Measurements from ENCODE around the gene SMIM1.
"Not testable (repeated sequence)": the region's sequence is repeated elsewhere in the genome, so short reads cannot be mapped to it uniquely, and the experiment has no call there.

The SMIM1 gene

DNA sequence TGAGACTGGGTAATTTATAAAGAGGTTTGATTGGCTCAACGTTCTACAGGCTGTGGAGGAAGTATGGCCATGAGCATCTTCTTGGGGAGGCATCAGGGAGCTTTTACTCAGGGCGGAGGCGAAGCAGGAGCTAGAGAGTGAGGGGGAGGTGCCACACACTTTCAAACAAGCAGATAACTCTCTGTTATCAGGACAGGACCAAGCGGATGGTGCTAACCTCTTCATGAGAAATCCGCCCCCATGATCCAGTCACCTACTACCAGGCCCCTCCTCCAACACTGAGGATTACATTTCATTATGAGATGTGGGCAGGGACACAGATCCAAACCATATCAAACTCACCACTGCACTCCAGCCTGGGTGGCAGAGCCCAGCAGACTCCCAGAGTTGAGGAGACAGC, 35.2 kb downstream of the SMIM1 start:
- no peak overlapping the region for H3K27ac Mint-ChIP-seq
- no peaks in the 10 kb centered on the region for H3K4me1 Mint-ChIP-seq (ENCODE audit: low read depth)
- peaks cover 6% of the 10 kb centered on the region for H3K27me3 Mint-ChIP-seq
- no peaks in the 10 kb centered on the region for H3K36me3 Mint-ChIP-seq
- H3K9me3 Mint-ChIP-seq (ENCODE audit: low read depth), result no peaks in the 10 kb centered on the region
- H3K4me3 Mint-ChIP-seq, result no peak overlapping the region

DNA sequence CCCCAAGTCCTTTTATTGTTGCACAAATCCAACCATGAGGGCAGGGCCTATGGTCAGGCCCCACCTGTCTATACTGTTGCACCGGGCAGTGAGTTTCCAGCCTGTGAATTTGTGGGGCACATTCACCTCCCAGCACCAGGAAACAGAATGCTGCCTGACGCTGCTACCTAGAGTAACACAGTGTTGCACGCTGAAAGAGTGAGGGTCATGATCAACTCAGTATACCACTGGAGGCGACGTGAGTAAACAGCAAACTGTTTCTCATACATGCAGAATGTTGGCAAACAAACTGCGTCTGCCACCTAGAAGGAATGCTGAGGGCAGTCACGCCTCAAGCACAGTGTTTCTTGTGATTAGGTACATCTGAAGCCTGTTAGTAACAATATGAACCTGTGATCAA, 37.1 kb downstream of the SMIM1 start:
- H3K4me1 Mint-ChIP-seq (ENCODE audit: low read depth), result no peaks in the 10 kb centered on the region
- no peak overlapping the region for H3K27ac Mint-ChIP-seq
- H3K9me3 Mint-ChIP-seq (ENCODE audit: low read depth), result no peaks in the 10 kb centered on the region
- peaks cover under 1% of the 10 kb centered on the region for H3K36me3 Mint-ChIP-seq
- no peak overlapping the region for H3K4me3 Mint-ChIP-seq
- peaks cover 3% of the 10 kb centered on the region for H3K27me3 Mint-ChIP-seq

DNA sequence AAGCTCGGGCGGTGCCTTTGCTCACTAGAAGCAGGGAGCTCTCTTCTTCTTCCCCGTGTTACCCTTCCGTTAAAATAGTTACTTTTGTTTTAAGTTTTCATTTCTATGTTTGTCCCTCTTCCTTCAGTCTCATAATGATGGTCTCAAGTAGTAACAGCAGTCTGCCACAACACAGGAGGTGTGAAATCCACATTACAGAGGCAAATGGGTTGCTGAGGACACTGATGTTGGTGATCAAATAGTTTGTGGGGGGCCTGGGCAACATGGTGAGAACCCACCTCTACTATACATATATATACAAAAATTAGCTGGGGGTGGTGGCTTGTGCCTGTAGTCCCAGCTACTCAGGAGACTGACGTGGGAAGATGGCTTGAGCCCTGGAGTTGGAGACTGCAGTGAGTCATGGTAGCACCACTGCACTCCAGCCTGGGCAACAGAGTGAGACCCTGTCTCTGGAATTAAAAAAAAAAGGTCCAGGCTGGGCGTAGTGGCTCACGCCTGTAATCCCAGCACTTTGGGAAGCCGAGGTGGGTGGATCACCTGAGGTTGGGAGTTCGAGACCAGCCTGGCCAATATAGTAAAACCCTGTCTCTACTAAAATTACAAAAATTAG, 37.7 kb downstream of the SMIM1 start:
- not testable (repeated sequence) for H3K27ac Mint-ChIP-seq

DNA sequence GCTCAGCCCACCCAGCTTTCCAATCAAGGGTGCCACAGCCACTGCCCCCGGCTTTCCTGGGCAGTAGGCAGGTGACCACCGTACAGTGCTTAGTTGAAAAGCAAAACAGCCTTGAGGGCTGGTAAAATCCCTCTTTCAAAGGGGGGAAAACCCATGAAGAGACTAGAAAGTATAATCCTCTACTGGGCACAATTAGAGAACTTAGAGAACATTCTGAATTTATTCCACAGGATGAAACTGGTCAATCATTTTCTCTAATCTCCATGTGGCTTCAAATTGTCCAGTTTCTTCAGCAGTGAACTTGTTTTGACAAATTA, 39.0 kb downstream of the SMIM1 start:
- Mint-ChIP-seq H3K4me1 (ENCODE audit: low read depth) (no peaks in the 10 kb centered on the region), H3K27me3 (peaks cover 2% of the 10 kb centered on the region), H3K4me3 (no peak overlapping the region), H3K36me3 (peaks cover 7% of the 10 kb centered on the region), H3K9me3 (ENCODE audit: low read depth) (no peaks in the 10 kb centered on the region), H3K27ac (no peak overlapping the region)

More for the DNA sequence above, 37.7 kb downstream of the SMIM1 start:
- not testable (repeated sequence) for H3K4me3 Mint-ChIP-seq; H3K36me3 Mint-ChIP-seq; H3K9me3 Mint-ChIP-seq (ENCODE audit: low read depth); H3K27me3 Mint-ChIP-seq; H3K4me1 Mint-ChIP-seq (ENCODE audit: low read depth)

DNA sequence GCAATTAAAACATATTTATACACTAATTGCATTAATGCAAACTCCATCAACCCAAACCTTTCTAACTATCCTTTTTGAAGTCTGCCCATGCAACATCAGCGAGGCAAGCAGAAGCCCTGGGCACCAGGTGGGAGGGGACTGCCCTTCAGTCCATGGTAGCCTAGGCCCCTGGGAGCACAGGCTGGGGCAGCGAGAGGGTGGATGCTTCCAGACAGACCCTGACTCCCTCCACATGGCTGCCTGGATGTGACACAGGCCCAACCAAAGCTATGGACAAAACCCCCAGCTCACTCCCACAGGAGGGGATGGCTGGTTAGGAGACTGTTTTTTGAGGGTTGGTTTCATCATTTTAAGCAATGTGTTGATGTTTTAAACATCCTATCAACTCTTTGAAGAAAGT, 41.5 kb downstream of the SMIM1 start:
- no peaks in the 10 kb centered on the region for H3K4me1 Mint-ChIP-seq (ENCODE audit: low read depth)
- H3K36me3 Mint-ChIP-seq, result peaks cover 7% of the 10 kb centered on the region

DNA sequence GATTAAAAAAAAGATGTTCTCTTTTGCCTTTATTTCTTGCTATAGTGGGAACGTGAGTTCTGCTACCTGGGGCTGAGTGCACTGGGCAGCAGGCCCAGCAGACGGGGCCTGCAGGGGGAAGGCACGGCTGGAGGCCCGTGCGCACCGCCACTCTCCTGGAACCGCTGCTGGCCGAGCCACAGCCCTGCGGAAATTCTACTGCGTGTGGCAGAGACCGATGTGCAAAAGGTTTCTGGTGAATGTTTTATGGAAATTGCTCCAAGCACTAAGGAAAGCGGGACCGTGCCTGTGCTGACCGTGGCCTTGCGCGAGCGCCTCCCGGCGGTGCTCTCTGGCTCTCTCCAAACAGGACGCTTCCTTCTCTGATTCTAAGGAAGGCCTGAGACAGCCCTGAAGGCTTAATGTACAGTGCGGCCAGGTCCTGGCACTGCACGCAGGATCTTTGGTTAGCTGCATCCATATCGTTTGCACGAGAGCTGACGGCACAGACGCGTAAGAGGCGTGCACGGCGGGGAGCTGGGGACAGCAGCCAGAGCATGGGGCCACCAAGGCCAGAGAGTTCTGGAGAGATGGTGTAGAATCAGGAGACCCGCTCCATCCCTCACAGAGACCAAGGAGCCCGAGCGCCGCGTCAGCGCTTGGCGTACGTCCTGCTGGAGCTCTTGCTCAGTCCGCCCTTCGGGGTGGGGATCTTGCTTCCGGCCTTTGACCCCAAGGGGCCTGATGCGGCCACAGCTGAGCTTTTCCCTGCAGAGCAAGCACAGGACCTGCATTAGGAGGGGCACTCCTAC, 42.4 kb downstream of the SMIM1 start:
- Mint-ChIP-seq H3K27me3 (no peaks in the 10 kb centered on the region), H3K4me3 (no peak overlapping the region), H3K4me1 (ENCODE audit: low read depth) (no peaks in the 10 kb centered on the region), H3K27ac (no peak overlapping the region), H3K36me3 (peaks cover 7% of the 10 kb centered on the region), H3K9me3 (ENCODE audit: low read depth) (no peaks in the 10 kb centered on the region)

More for the DNA sequence above, 41.5 kb downstream of the SMIM1 start:
- no peak overlapping the region for H3K4me3 Mint-ChIP-seq
- H3K9me3 Mint-ChIP-seq (ENCODE audit: low read depth), result no peaks in the 10 kb centered on the region
- no peak overlapping the region for H3K27ac Mint-ChIP-seq
- H3K27me3 Mint-ChIP-seq, result no peaks in the 10 kb centered on the region

DNA sequence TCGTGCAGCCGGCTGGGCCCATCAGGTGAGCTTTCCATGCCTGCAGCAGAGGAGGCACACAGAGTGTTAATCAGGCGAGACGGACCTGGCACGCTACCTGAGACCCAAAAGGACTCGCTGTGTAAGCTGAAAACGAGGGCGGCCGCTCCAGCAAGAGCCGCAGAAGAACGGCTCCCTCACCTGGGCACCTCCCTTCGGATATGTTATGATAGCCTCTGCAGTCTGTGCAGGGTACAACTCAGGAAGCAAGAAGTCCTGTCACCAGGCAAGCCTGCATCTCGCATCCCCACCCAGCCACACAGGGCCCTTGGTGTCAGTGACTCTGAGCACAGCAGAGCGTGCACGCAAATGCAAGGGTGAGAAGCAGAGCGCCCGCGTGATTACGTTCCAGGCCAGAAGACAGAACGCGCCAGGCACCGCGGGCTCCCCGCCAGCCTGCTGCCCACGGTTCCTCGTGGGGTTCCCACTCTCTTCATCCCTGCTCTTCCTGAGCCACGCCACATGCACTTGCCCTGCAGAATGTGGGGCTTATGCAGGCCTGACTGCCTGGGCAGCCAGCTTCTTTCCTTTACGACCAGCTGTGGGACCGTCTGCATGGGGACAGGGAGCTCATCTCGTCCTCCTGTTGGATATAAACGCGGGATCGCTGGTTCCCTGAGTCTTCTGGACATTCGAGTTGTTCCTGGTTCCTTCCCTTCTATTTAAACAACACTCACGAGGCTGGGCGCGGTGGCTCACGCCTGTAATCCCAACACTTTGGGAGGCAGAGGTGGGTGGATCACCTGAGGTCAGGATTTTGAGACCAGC, 44.0 kb downstream of the SMIM1 start:
- Mint-ChIP-seq H3K4me3 (no peak overlapping the region), H3K4me1 (ENCODE audit: low read depth) (no peaks in the 10 kb centered on the region), H3K27me3 (no peaks in the 10 kb centered on the region), H3K36me3 (peaks cover 7% of the 10 kb centered on the region), H3K27ac (no peak overlapping the region), H3K9me3 (ENCODE audit: low read depth) (no peaks in the 10 kb centered on the region)

DNA sequence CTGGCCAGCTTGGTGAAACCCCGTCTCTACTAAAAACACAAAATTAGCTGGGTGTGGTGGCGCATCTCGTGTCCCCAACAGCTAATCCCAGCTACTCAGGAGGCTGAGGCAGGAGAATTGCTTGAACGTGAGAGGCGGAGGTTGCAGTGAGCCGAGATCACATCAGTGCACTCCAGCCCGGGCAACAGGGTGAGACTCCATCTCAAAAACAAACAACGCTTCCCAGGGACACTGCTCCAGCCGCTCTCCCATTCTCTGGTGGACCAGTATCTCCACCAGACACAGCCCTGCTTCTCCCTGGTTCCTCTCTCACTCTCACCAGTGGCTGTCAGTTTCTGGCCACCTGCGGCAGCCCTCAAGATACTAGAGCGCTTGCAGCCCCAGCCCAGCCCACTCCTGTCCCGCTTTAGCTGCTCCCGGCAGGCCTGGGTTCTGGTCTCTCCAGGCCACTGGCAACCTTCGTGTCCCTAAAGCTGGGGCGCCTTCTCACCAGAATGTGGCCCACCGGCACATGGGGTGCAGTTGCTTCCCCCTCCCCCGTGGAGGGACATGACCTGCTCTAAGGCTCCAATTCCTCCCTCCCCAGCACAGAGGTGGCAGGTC, 44.7 kb downstream of the SMIM1 start:
- Mint-ChIP-seq H3K36me3 (peaks cover 7% of the 10 kb centered on the region), H3K27ac (no peak overlapping the region), H3K9me3 (ENCODE audit: low read depth) (no peaks in the 10 kb centered on the region), H3K4me3 (no peak overlapping the region), H3K4me1 (ENCODE audit: low read depth) (no peaks in the 10 kb centered on the region), H3K27me3 (no peaks in the 10 kb centered on the region)

DNA sequence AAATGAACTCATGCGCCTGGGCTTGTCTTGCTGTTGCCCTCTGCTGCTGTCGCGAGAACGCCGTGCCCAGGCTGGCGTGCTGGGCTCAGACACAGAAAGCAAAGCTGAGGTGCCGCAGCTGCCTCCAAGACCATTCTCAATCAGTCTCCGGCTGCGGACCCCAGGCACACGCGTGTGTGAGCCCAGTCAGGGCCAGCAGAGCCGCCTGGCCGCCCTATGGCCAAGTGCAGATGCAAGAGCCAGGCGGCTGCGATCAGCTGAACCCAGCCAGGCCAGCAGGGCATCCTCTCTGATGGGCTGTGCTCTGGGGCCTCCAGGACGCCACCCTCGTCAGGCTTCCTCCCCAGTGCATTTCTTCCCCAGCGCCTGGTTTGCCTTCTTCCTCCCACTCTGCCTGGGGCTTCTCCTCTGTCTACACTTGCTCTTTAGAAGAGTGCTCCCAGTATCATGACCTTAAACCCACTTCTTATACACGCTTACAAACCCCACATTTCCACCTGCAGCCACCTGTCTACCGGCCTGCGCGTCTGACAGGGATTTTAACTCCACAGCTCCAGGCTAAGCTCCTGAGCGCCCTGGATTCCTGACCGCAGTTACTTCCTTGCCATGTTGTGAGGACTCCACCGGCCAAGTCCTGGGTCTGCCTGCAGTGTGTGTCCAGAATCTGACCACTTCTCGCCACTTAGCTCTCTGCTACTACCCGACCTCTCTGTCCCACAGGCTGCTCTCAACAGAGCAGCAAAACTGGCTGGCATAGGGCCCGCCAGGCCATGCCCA, 45.5 kb downstream of the SMIM1 start:
- Mint-ChIP-seq H3K27me3 (no peaks in the 10 kb centered on the region), H3K36me3 (peaks cover 7% of the 10 kb centered on the region), H3K4me3 (no peak overlapping the region), H3K4me1 (ENCODE audit: low read depth) (no peaks in the 10 kb centered on the region), H3K27ac (no peak overlapping the region), H3K9me3 (ENCODE audit: low read depth) (no peaks in the 10 kb centered on the region)

DNA sequence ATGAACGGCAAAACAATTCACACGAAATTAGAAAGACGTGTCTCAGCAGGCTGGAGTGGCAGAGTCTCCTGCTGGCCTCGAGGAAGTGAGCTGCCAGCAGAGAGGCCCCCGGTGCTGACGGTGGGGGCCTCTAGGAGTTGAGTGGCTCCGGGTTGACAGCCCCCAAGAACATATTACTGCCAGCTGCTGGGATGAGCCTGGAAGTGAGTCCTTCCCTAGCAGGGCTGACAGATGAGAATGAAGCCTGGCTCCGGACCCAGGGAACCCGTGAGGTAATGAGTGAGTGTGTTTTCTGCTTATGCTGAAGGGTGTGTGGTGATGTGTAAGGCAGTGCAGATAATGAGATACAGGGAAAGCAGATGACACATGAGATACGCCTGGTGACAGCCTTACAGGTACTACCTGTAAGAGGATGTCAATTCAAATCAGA, 47.2 kb downstream of the SMIM1 start:
- Mint-ChIP-seq H3K9me3 (ENCODE audit: low read depth) (no peaks in the 10 kb centered on the region), H3K27ac (no peak overlapping the region), H3K4me1 (ENCODE audit: low read depth) (no peaks in the 10 kb centered on the region), H3K4me3 (no peak overlapping the region), H3K36me3 (peaks cover 6% of the 10 kb centered on the region), H3K27me3 (no peaks in the 10 kb centered on the region)

DNA sequence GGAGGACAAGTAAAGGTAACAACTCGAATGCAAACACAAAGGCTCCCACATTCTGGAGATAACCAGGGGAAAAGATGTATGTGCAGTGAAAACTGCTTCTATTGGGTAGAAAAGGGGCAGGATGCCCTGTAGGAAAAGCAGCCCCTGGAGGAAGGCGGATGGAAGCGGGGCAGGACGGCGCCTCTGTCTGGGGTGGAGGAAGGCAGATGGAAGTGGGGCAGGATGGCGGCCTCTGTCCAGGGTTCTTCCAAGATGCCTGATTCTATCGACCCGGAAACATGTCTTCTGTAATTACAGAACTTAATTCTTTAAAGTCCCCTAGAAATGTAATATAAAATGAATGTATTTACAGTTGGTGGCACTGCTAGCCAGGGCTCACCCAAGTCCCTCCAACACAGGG, 47.8 kb downstream of the SMIM1 start:
- Mint-ChIP-seq H3K27ac (no peak overlapping the region), H3K36me3 (peaks cover 3% of the 10 kb centered on the region), H3K9me3 (ENCODE audit: low read depth) (no peaks in the 10 kb centered on the region), H3K4me1 (ENCODE audit: low read depth) (no peaks in the 10 kb centered on the region), H3K4me3 (no peak overlapping the region), H3K27me3 (no peaks in the 10 kb centered on the region)

DNA sequence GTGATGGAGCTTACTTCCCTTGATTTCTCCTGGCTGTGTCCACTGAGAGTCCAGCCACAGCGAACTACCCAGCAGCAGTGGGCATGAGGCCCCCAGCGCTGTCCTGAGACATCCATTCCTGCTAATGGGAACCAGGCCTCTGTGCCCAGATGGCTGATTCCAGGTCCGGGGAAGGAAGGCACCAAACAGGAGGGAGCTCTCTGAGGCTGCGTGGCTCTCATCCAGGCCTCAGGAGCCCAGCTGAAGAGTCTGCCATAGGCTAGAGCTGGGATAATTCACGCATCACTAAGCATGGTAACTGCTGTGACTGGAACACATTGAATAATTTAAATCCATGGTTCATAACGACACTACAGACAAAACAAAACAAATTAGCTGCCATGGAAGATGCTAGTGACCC, 48.5 kb downstream of the SMIM1 start:
- H3K36me3 Mint-ChIP-seq, result peaks cover 1% of the 10 kb centered on the region
- H3K27ac Mint-ChIP-seq, result no peak overlapping the region
- H3K4me1 Mint-ChIP-seq (ENCODE audit: low read depth), result no peaks in the 10 kb centered on the region
- H3K4me3 Mint-ChIP-seq, result no peak overlapping the region
- no peaks in the 10 kb centered on the region for H3K9me3 Mint-ChIP-seq (ENCODE audit: low read depth)
- no peaks in the 10 kb centered on the region for H3K27me3 Mint-ChIP-seq

DNA sequence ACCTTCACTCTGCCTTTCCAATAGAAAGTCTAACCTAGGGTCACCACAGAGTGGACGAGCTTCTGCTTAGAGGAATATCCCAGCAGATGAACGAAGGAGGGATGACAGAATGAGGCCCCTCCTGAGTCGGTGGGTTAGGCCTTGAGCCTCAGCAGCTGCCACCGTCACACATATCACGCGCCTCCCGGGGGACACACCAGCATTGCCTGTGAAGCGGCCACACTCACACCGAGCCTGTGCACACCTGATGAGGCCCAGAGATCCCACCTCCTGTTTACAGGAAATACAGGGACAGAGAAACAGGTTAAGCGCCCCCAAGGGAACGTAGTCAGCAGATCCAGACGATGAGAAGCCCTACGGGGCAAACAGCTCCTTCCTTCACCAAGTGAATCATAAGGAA, 48.9 kb downstream of the SMIM1 start:
- no peaks in the 10 kb centered on the region for H3K4me1 Mint-ChIP-seq (ENCODE audit: low read depth)
- no peaks in the 10 kb centered on the region for H3K27me3 Mint-ChIP-seq
- H3K9me3 Mint-ChIP-seq (ENCODE audit: low read depth), result no peaks in the 10 kb centered on the region
- H3K4me3 Mint-ChIP-seq, result no peak overlapping the region
- no peak overlapping the region for H3K27ac Mint-ChIP-seq
- no peaks in the 10 kb centered on the region for H3K36me3 Mint-ChIP-seq

DNA sequence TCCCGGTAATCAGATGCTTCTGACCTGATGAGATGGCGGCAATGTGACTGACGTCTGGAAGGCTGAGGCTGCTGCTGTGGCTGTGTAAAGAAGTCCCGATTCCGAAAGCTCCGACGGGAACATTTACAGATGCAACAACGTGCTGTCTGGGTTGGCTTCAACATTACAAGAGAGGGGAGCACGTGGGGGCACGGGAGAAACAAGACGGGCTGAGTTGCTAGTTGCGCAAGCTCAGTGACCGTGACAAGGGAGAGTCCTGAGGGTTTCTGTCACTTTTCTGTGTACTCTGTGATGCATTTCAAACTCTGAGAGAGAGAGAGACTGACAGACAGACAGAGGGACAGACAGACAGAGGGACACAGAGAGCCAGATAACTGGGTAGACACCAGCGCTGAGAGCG, 49.4 kb downstream of the SMIM1 start:
- Mint-ChIP-seq H3K9me3 (ENCODE audit: low read depth) (no peaks in the 10 kb centered on the region), H3K4me1 (ENCODE audit: low read depth) (no peaks in the 10 kb centered on the region), H3K36me3 (no peaks in the 10 kb centered on the region), H3K4me3 (no peak overlapping the region), H3K27me3 (no peaks in the 10 kb centered on the region), H3K27ac (no peak overlapping the region)
